Uterus (tissue), 2 donors: Measurements from ENCODE around the gene EPC1.

ENCODE experiments used
- POLR2A ChIP-seq, 2 donors: fragments of 450-650 bp; IDR thresholded peaks; one replicate each; pipeline ENCODE4 v1.6.1; 2016; ENCODE audit warnings: antibody characterized with exemption in 2 of 2, mild to moderate bottlenecking in 1 of 2, moderate library complexity in 1 of 2
- TF ChIP-seq, protein P1 (sequence below), 4 experiments: fragments of 200-600 bp in 2 of 4; fragments of 450-650 bp in 2 of 4; sonication (generic) in 2 of 4; IDR thresholded peaks; one replicate each; pipeline ENCODE4 v1.5.1; 2016 to 2019; ENCODE audit warnings: antibody characterized with exemption in 4 of 4, mild to moderate bottlenecking in 2 of 4, moderate library complexity in 1 of 4

DNA sequence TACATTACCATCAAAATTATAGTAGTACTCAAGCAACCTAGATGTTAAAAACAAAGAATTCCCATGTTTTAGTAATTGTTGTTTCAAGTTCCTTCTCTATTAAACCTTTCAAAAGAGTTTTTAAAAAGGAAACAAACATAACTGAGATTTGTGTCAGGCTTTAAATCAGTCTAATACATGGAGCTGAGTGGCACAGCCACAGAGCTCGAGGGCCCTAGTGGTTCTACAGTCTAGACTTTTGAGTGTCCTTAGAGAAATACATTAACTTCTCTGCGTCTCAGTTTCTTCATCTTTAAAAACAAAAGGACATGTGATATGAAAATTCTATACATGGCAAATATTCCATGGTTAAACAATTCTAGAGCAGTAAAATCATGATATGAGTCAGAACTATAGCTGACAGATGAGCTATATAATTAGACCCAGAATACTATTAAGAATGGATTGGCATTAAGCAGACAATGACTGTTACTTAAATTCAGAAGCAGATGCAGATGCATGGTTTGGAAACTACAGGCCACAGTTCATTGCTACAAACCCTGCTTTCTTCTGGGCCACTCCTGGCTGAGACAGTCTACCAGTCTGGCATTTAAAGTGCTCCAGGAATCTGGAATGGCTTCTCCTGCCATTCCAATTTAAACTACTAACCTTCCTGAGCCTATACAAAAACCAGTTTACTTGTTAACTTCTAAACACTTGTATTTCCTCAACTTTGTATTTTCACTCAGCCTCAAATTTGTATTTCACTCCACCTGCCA is 77.4 kb downstream of the EPC1 start:
- TF ChIP-seq, protein P1, sequence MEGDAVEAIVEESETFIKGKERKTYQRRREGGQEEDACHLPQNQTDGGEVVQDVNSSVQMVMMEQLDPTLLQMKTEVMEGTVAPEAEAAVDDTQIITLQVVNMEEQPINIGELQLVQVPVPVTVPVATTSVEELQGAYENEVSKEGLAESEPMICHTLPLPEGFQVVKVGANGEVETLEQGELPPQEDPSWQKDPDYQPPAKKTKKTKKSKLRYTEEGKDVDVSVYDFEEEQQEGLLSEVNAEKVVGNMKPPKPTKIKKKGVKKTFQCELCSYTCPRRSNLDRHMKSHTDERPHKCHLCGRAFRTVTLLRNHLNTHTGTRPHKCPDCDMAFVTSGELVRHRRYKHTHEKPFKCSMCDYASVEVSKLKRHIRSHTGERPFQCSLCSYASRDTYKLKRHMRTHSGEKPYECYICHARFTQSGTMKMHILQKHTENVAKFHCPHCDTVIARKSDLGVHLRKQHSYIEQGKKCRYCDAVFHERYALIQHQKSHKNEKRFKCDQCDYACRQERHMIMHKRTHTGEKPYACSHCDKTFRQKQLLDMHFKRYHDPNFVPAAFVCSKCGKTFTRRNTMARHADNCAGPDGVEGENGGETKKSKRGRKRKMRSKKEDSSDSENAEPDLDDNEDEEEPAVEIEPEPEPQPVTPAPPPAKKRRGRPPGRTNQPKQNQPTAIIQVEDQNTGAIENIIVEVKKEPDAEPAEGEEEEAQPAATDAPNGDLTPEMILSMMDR (IDR thresholded peaks at IDR 0.05) = no peak
- TF ChIP-seq POLR2A (IDR thresholded peaks at IDR 0.05) = no peak
